ENCODE measurements around the gene FERD3L.

The FERD3L gene

DNA sequence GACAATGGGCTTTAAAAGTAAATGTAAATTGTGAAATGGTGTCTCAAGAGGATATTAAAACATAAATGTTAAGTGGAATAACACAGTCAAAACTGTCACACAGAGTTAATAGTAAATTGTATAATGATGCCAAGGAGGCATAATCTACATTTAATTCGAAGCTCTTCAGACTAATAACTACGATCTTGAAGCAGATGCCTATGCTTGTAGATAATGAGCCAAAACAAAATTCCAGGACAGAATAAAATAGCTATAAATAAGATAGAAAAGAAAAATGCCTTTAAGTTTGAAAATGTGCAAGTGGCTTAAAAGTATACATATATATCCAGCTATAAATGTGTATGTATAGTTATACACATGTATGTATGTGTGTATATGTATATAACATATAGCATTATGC, 45.3 kb downstream of the FERD3L start:
- DNase-seq (ENCODE audit: low read depth in 2 of 2) = no peak

DNA sequence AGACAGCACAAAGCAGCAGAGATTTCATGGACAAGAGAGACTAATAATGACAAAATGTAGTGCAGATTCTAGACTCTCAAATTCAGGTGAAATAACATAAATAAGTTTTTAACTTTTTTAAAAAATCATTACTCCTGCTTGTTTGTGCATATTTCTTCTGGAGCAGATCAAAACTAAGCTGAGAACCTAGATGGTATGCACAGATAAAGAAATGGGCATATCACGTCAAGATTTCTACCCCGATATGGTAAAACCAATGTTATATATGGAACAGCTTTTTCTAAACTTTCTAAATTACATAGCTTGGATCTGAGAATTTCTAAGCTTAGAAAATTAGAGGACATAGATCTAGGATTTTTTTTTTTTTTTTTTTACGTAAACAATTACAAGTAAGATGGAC, 46.0 kb downstream of the FERD3L start:
- DNase-seq (ENCODE audit: low read depth in 2 of 2) = no peak

DNA sequence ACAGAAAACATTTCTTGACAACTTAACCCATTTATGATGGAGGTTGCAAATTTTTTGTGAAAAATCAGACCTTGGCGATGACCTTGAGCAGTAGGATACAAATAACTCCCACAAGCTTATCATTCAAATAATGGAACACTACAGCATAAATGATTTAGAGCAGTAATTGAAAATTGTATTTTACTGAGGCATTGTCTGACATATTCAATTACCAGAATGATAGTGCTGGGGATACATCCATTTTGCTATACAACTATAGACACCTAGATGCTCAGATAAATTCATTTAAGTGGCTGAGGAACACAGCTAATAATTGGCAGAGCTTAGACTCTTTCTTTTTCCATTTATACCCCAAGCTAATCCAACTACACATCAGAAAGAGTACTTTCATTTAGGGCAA, 46.7 kb downstream of the FERD3L start:
- no peak for DNase-seq (ENCODE audit: low read depth in 2 of 2)

DNA sequence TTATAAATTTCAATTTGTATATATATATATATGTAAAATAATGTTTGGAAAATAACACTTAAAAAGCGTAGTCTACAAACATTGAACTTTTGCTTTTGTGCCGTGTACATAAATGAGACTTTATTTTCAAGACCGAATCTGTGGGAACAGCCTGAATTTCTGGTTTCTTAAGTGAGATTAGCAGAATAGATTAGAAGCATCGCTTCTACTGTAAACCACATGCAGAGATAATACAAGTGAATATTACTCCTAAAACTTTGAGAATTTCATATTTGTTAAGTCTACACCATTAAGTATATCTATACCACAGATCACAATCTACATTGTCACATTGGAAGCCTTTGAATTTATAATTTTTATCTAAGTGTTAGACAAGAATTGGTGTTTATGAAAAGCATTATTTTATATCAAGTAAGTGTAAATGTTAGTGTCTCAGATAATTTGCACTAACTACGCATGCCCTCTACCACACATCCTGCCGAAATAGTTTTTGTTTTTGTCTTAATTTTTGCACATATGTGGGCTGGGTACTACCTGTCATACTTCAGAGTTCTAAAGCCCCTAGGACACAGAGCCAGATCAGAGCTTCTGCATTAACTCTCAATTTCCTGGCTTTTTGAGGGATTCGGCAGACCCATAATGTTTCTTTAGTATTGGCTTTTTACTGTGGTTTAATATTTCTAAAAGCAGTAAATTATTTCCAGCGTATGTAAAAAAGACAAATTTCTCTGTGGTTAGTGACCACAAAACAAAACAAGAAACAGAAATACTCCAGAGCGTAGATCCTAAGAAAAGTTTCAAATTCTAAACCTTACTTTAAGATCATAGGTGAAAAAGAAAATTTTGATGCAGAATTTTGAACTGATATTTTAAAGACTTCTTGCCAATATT, 47.8 kb downstream of the FERD3L start:
- no peak for DNase-seq (ENCODE audit: low read depth in 2 of 2)

DNA sequence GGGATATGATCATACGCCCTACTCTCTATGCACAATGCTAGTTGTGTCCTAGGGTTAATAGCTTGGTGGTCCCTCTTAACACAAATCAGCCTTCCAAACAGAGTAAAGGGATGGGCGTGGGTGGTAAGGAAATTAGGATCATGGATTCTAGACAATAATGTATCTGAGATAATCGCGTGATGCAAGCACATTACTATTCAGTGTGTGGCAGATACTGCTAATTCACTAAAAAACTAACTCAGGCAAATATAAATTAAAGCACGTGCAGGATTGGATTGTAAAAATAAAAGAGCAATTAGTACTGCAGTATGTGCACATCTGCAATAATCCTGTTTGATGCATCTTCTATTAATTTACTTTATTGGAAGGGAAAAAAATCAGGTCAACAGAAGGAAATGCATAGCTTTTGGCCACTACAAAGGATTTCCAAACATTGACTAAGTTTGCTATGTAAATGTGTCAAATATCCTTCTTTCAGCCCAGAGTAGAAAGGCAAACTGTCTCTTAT, 49.8 kb downstream of the FERD3L start:
- no peak for DNase-seq (ENCODE audit: low read depth in 2 of 2)

Data from stimulated activated CD4-positive, alpha-beta T cell treated with anti-CD3 and anti-CD28 coated beads, Interleukin-4, amount 100 ng/mL, for 48 hours (primary cell).